Heart left ventricle (tissue), 16 donors: ENCODE data around the gene CARD10. TPM values are rescaled to one million over a fixed set of nuclear protein-coding genes. Genes with fewer than 3 reads are reported as not detected.
A peak's percentile ranks its signal among the peaks of the same experiment; 100 is the strongest.

Experiments
- ATAC-seq, 4 donors: fragments of 200-7000 bp; cut with Tn5 transposase; one replicate each; pipeline ENCODE4 v1.9.1; 2020 to 2022; ENCODE audit warnings: moderate library complexity in 4 of 4, mild to moderate bottlenecking in 3 of 4, moderate number of reproducible peaks in 1 of 4
- DNase-seq, 5 donors: peaks; one replicate each; pipeline ENCODE4 v3.0.0-alpha.2; 2020
- H3K27ac ChIP-seq, 12 donors: fragments of 200-600 bp; sonication (generic) in 4 of 12; one replicate each; pipeline versions ENCODE4 v1.5.0 to v1.8.0; 2016 to 2022; ENCODE audit warnings: mild to moderate bottlenecking in 2 of 12
- H3K27me3 ChIP-seq, 9 donors: fragments of 200-600 bp; sonication (generic) in 2 of 9; one replicate each; pipeline versions ENCODE4 v1.5.1 to v1.8.0; 2016 to 2022; ENCODE audit warnings: mild to moderate bottlenecking in 3 of 9
- H3K36me3 ChIP-seq, 9 donors: fragments of 200-600 bp; sonication (generic) in 2 of 9; one replicate each; pipeline versions ENCODE4 v1.5.0 to v1.8.0; 2018 to 2022; ENCODE audit warnings: mild to moderate bottlenecking in 2 of 9
- H3K4me1 ChIP-seq, 12 donors: fragments of 200-600 bp; sonication (generic) in 4 of 12; one replicate each; pipeline versions ENCODE4 v1.5.0 to v1.8.0; 2016 to 2022; ENCODE audit warnings: mild to moderate bottlenecking in 3 of 12
- H3K4me3 ChIP-seq, 12 donors: fragments of 200-600 bp; sonication (generic) in 4 of 12; one replicate each; pipeline versions ENCODE4 v1.5.0 to v1.8.0; 2017 to 2022; ENCODE audit warnings: mild to moderate bottlenecking in 9 of 12, moderate library complexity in 4 of 12
- H3K9me3 ChIP-seq, 12 donors: fragments of 200-600 bp; sonication (generic) in 4 of 12; one replicate each; pipeline versions ENCODE4 v1.5.0 to v1.8.0; 2016 to 2022; ENCODE audit warnings: mild to moderate bottlenecking in 1 of 12
- CTCF ChIP-seq, 12 donors: fragments of 200-600 bp; sonication (generic) in 4 of 12; IDR thresholded peaks; one replicate each; pipeline versions ENCODE4 v1.5.0 to v1.8.0; 2018 to 2022; ENCODE audit warnings: antibody characterized with exemption in 12 of 12, mild to moderate bottlenecking in 5 of 12
- POLR2A ChIP-seq, 2 donors: fragments of 450-650 bp; IDR thresholded peaks; one replicate each; pipeline ENCODE4 v1.6.1; 2017; ENCODE audit warnings: antibody characterized with exemption in 2 of 2, mild to moderate bottlenecking in 2 of 2, moderate library complexity in 2 of 2
- WGBS, 4 donors: extraction: QIAGEN DNeasy Blood & Tissue Kit in 2 of 4; methylation state at CpG; one replicate each; pipeline versions ENCODE4 v1.1.5 to v1.1.7; 2013 to 2018; 5-methylcytosine and 5-hydroxymethylcytosine counted together
- intact Hi-C, 10 donors: fragments of 100-400 bp; cut with DNase I; formaldehyde crosslinking; loops; one replicate each; pipeline versions ENCODE4 v1.11.1 to v1.14.2; 2022
- polyA plus RNA-seq, 2 donors: library from polyadenylated mRNA; stranded (reverse); fragments of 200-250 nt; gene quantifications; one replicate each; pipeline ENCODE4 v1.2.3, GENCODE V29; 2013
- total RNA-seq, 9 donors: library from RNA; depleted of rRNA in 2 of 9; stranded (reverse); fragments of >200 nt in 2 of 9; fragmentation: NEBNext Ultra II Directional in 3 of 9; extraction: Animal tissue kit (Norgen Biotek cat#: 25700) in 3 of 9; gene quantifications; one replicate each; pipeline versions ENCODE4 v1.1.0 to v1.2.4, GENCODE V29; 2016 to 2023
- donor health status: ischemic (EF 13 %, LVEDD 7.1; RV severe dilation, severe dysfunction).
- donor health status: healthy with polysubstance abuse.
- donor health status: DM: no; HTN: yes; CAD: no.
- donor health status: DM: no; HTN: no; CAD: no.
- donor health status: ischemic (EF 25% LVEDD 6.9; RV normal size, moderate dysfunction).
- donor health status: ischemic (EF 25% LVEDD 5.7; RV mildly dilated, moderate dysfunction).
- donor health status: healthy.
- donor health status: DM: yes; HTN: yes; CAD: no.
- donor health status: ischemic (EF 35%, LVEDD 5.7; RV mildly dilated, moderate dysfunction).
- donor health status: nonischemic (EF 11% LVEDD 7.7; RV severe dilation, severe dysfunction).
- donor health status: DM: yes; HTN: yes; CAD: no.
- donor health status: PGD.
- donor health status: ischemic (EF 29% LVEDD 5.4; RV normal size, mild dysfunction).
- donor health status: nonischemic (EF 23%, LVEDD 6.1; RV moderate dilation, normal function).

The CARD10 gene
- total and polyA plus RNA-seq, 11 donors = 5.2 to 13.9 (median 8.1) TPM

DNA sequence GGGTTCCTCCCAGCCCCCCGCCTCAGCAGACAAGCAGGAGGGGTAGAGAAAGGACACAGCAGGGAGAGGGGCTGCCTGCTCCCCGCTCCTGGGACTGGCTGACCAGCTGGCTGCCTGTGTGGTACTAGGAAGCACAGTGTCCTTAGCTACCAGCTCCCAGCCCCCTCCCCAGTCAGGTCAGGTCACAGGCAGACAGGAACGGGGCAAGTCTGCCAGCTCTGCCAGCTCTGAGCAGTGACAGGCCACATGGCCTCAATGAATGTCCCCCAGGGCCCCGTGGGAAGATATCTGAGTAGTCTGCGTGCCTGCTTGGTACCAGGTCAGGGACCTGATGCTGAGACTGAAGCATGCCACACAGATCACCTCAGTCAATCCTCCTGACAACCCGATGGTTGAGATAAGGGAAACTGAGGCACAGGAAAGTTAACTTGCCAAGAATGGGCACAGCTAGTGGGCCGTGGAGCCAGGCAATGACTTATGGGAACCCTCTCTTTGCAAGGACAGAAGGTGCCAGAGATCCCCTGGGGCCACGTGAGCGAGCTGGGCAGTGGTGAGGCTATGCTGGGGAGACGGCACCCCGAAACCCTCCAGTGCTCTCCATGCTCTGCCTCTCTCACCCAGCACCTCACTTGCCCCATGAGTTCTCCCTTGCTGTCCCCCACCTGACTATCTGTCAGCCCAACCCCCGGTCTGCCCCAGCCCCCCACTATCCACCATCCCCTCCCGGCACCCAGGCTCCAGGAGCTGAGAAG lies 19.2 kb downstream of the CARD10 start:
- H3K36me3 ChIP-seq = peaks cover 0 to 49% (median 9%) of the 10 kb centered on the region in 9 donors
- DNase-seq = no peak
- no peak for TF ChIP-seq CTCF (IDR thresholded peaks at IDR 0.05)
- no peak for TF ChIP-seq POLR2A (IDR thresholded peaks at IDR 0.05)
- intact Hi-C loops = no loop called here
- peaks cover 0 to 5% (median 0%) of the 10 kb centered on the region in 9 donors for H3K27me3 ChIP-seq
- H3K27ac ChIP-seq = peak overlapping the region; percentile 19 to 93 (median 78)
- WGBS, 4 donors = 79 to 85% (median 81%) methylated on average over 11 to 13 of the region's 13 CpGs
- H3K9me3 ChIP-seq = no peaks in the 10 kb centered on the region
- H3K4me1 ChIP-seq = peaks cover 0 to 76% (median 50%) of the 10 kb centered on the region in 12 donors
- no peak for ATAC-seq
- no peak overlapping the region for H3K4me3 ChIP-seq

DNA sequence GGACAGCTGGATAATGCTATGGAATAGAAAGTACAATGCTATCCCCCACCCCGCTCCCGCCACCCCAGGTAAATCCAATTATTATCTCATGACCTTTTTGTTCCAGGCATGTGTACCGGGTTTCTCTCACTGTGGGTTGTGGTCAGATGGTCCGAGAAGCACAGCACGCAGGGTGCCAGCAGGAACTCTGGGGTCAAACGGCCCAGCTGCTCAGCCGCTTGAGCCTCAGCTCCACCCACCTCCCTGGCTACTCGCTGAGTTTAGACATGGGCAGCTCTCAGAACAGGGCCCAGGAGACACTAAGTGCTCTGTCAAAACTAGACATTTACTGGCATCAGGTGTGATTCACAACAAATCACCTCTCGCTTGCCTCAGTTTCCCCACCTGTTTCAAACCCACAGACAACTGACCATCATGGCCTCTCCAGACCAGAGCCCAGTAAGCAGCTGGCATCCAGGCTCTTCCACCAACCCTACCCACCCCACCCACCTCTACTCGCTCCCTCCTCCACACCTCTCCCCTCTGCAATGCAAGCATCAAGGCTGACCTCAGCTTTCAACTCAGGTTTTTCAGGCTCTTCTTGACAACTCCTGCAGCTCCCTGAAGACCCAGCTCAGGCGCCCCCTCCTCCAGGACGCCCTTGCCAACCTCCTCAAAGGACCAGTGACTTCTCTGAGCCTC lies 20.0 kb downstream of the CARD10 start:
- Histone ChIP-seq H3K27ac (peak overlapping the region in 9 of 12 donors; percentile 38 to 93 (median 85)), H3K36me3 (peaks cover 0 to 49% (median 5%) of the 10 kb centered on the region in 9 donors), H3K4me3 (no peak overlapping the region), H3K9me3 (no peaks in the 10 kb centered on the region), H3K27me3 (peaks cover 0 to 5% (median 0%) of the 10 kb centered on the region in 9 donors), H3K4me1 (peaks cover 0 to 68% (median 44%) of the 10 kb centered on the region in 12 donors)
- WGBS, 4 donors = 70 to 76% (median 73%) methylated on average over 12 of the region's 12 CpGs
- intact Hi-C loops = no loop called here
- ATAC-seq = no peak
- TF ChIP-seq CTCF (IDR thresholded peaks at IDR 0.05) = no peak
- TF ChIP-seq POLR2A (IDR thresholded peaks at IDR 0.05) = no peak
- DNase-seq = no peak

DNA sequence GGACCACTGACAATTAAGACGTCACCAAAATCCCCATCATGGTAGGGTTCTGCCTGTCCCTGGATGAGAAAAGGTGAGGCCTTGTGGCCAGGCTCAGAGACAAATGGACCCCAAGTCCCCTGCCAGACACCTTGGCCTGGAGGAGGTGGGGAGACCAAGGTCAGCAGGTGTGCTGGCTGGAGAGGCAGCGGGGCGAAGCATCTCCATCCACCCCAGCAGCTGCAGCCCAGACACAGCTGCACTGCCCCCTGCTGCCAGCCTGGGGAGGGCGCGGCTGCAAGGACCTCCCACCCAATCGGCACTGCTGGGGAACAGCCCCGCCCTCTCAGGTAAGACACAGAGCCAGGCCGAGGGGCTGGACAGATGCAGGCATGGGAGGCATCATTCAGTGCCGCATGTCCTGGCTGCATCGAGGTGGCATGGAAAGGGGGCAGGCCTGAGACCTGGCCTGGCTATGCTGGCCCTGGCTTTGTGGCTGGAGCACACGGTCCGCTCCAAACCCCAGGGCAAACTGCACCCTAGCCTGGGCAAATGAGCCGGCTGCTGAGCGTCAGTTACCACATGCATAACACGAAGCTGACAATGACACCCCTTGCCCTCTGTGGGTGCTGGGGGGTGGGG lies 20.8 kb downstream of the CARD10 start:
- DNase-seq = no peak
- intact Hi-C loops = no loop called here
- WGBS, 4 donors = 43 to 60% (median 51%) methylated on average over 10 to 15 of the region's 15 CpGs
- Histone ChIP-seq H3K27me3 (peaks cover 0 to 5% (median 0%) of the 10 kb centered on the region in 9 donors), H3K4me3 (no peak overlapping the region), H3K4me1 (peaks cover 0 to 61% (median 39%) of the 10 kb centered on the region in 12 donors), H3K9me3 (no peaks in the 10 kb centered on the region), H3K27ac (peak overlapping the region in 2 of 12 donors; percentile 5 to 27), H3K36me3 (peaks cover 0 to 47% (median 3%) of the 10 kb centered on the region in 9 donors)
- TF ChIP-seq POLR2A (IDR thresholded peaks at IDR 0.05) = no peak
- TF ChIP-seq CTCF (IDR thresholded peaks at IDR 0.05) = peak; percentile 21 to 60 (median 42)
- ATAC-seq = no peak
